SK-N-MC (cell line): ENCODE results near the gene SWAP70.

ENCODE experiments used
- EZH2 ChIP-seq: fragments of 200-600 bp; sonication (generic); IDR thresholded peaks from one replicate; pipeline ENCODE4 v1.6.1; 2017; ENCODE audit warnings: antibody characterized with exemption
- POLR2AphosphoS5 ChIP-seq: IDR thresholded peaks from 2 replicates; pipeline ENCODE4 v1.6.1; 2012; ENCODE audit warnings: mild to moderate bottlenecking, low read depth, low read length, borderline replicate concordance

DNA sequence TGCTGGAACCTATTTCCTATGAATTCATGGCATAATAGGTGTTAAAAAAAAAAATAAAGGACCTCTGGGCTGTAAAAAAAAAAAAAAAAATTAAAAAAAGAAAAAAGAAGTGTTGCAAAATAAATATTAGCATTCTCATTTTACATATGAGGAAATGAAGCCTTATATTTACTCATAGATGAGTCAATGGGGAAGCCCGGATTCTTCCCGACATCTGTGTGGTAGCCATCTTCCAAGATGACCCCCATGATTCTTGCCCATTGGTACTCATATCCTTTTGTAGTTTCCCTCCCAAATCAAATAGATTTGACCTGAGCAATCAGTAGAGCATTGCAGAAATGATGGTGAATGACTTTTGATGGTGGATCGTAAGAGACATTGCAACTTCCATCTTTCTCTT, 3.0 kb upstream of the SWAP70 start:
- TF ChIP-seq EZH2 (no peak), POLR2AphosphoS5 (no peak)
